Measurements from ENCODE around the gene IQSEC1.

IQSEC1 gene

DNA sequence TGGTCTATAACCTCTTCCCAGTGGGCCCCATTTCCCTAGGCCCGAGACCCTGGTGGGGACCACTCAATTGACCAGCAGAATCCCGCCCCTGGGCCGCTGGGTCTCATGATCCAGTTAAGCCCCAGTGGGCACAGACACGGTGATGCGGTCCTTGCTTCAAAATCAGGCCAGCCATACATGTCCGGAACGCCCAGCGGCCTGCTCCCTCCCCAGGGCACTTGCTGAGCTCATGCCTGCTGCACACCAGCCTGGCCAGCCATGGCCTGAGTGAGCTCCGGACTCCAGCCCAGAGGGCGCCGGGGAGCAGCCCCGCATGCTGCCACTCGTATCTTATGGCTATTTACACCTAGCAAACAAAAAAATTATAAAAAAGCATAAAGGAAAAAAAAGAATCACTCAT is 34.4 kb upstream of the IQSEC1 start:
- no peak overlapping the region for H3K9ac ChIP-seq (ENCODE audit: low read depth in 1 of 2, low read length in 2 of 2)
- no peaks in the 10 kb centered on the region for H3K9me3 ChIP-seq (ENCODE audit: control insufficient read depth in 2 of 2, low read length in 2 of 2)
- peaks cover 18 to 24% of the 10 kb centered on the region in 2 donors for H3K4me1 ChIP-seq (ENCODE audit: control insufficient read depth in 2 of 2, insufficient read depth in 2 of 2, low read length in 2 of 2)
- no peaks in the 10 kb centered on the region for H3K36me3 ChIP-seq (ENCODE audit: control insufficient read depth in 2 of 2, insufficient read depth in 2 of 2, low read length in 2 of 2)
- no peak overlapping the region for H3K4me3 ChIP-seq (ENCODE audit: low read length in 2 of 2)
- H3K27ac ChIP-seq (ENCODE audit: low read depth in 2 of 2, low read length in 2 of 2) = no peak overlapping the region
- no peaks in the 10 kb centered on the region for H3K27me3 ChIP-seq (ENCODE audit: control insufficient read depth in 2 of 2, insufficient read depth in 2 of 2, low read length in 2 of 2)

DNA sequence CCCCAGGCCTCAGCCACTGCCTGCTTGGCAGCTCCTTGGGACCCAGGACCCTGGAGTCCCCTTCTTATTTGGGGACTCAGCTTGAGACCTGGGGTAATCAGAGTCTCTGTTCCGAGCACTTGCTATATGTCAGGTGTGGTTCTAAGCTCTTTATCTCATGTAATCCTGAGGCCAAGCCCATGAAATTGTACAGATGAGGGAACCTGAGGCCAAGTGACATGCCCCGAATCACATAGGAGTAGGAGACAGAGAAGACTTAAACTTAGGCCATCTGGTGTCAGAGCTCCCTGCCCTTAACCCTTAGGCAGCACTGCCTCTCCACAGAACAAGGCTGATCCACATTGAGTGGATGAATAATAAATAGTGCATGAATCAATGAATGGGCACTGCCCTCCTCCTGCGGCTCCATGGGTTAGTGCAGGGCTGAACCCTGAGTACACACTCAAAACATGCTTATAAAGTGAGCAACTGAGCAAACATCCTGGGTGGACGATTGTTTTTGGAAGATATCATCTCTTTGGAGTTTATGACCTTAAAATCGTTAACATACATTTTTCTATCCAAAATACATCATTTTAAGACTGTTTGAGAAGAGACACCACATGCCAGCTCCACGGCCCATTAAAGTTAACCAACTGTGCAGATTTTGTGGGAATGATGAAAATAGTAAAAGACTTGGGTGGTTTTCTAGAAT is 33.2 kb upstream of the IQSEC1 start:
- Histone ChIP-seq H3K4me1 (ENCODE audit: control insufficient read depth in 2 of 2, insufficient read depth in 2 of 2, low read length in 2 of 2) (peaks cover 11 to 13% of the 10 kb centered on the region in 2 donors), H3K27ac (ENCODE audit: low read depth in 2 of 2, low read length in 2 of 2) (peak overlapping the region in 1 of 2 donors; percentile 10), H3K36me3 (ENCODE audit: control insufficient read depth in 2 of 2, insufficient read depth in 2 of 2, low read length in 2 of 2) (no peaks in the 10 kb centered on the region), H3K9me3 (ENCODE audit: control insufficient read depth in 2 of 2, low read length in 2 of 2) (no peaks in the 10 kb centered on the region), H3K4me3 (ENCODE audit: low read length in 2 of 2) (no peak overlapping the region), H3K27me3 (ENCODE audit: control insufficient read depth in 2 of 2, insufficient read depth in 2 of 2, low read length in 2 of 2) (no peaks in the 10 kb centered on the region), H3K9ac (ENCODE audit: low read depth in 1 of 2, low read length in 2 of 2) (no peak overlapping the region)

DNA sequence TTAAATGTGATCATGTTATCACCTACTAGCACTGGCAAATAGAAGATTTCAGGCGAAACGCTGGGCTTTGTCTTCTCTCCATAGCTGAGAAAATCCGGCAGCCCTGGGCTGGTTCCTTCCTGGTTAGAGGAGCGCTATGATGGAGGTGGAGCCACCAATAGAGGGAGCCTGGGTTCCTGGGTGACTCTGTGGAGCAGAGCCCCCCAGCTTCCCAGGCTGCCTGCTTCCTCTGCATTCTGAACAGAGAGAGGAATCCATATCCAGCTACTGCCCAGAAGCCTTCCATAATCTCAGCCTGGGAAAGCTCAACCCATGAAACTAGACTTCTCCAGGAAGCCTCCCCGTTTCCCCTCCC is 32.6 kb upstream of the IQSEC1 start:
- Histone ChIP-seq H3K9me3 (ENCODE audit: control insufficient read depth in 2 of 2, low read length in 2 of 2) (no peaks in the 10 kb centered on the region), H3K27me3 (ENCODE audit: control insufficient read depth in 2 of 2, insufficient read depth in 2 of 2, low read length in 2 of 2) (no peaks in the 10 kb centered on the region), H3K36me3 (ENCODE audit: control insufficient read depth in 2 of 2, insufficient read depth in 2 of 2, low read length in 2 of 2) (no peaks in the 10 kb centered on the region), H3K27ac (ENCODE audit: low read depth in 2 of 2, low read length in 2 of 2) (peak overlapping the region in 1 of 2 donors; percentile 10), H3K4me3 (ENCODE audit: low read length in 2 of 2) (no peak overlapping the region), H3K9ac (ENCODE audit: low read depth in 1 of 2, low read length in 2 of 2) (no peak overlapping the region), H3K4me1 (ENCODE audit: control insufficient read depth in 2 of 2, insufficient read depth in 2 of 2, low read length in 2 of 2) (peaks cover 5 to 7% of the 10 kb centered on the region in 2 donors)

DNA sequence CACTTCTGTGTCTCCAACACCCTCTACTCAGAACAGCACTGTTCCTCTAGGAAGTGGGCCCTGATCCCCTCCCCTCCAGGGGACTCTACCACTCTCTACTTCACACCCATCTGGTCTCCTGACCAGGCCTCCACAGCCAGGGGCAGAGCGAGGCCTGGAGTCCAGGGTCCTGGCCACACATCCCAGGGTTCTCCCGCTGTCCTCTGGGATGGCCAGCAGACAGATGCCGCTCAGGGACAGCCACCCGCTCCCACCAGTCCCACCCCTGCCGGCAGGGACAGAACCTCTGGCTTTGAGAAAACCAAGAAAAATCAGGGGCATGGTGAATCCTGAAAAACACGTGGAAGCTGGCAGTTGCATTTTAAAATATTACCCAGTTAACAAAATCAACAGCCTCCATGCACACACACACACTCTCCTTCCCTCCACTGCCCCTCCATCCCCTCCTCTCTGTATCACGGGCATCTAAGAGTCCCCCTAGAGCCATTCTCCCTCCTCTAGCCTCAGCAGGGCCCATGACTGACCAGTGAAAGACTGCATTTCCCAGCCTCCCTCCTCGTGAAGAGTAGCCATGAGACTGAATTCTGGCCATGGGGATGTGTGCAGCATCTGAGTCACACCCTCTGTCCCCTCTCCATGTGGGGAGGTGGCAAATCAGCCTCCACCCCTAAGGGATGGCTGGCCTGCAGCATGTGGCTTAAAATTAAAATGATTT is 32.1 kb upstream of the IQSEC1 start:
- Histone ChIP-seq H3K27me3 (ENCODE audit: control insufficient read depth in 2 of 2, insufficient read depth in 2 of 2, low read length in 2 of 2) (no peaks in the 10 kb centered on the region), H3K36me3 (ENCODE audit: control insufficient read depth in 2 of 2, insufficient read depth in 2 of 2, low read length in 2 of 2) (no peaks in the 10 kb centered on the region), H3K9me3 (ENCODE audit: control insufficient read depth in 2 of 2, low read length in 2 of 2) (no peaks in the 10 kb centered on the region), H3K27ac (ENCODE audit: low read depth in 2 of 2, low read length in 2 of 2) (no peak overlapping the region), H3K4me3 (ENCODE audit: low read length in 2 of 2) (no peak overlapping the region), H3K9ac (ENCODE audit: low read depth in 1 of 2, low read length in 2 of 2) (no peak overlapping the region), H3K4me1 (ENCODE audit: control insufficient read depth in 2 of 2, insufficient read depth in 2 of 2, low read length in 2 of 2) (peaks cover 0 to 1% of the 10 kb centered on the region in 2 donors)

GRCh38 chr3:13104511-13104910 is 31.3 kb upstream of the IQSEC1 start:
- H3K4me3 ChIP-seq (ENCODE audit: low read length in 2 of 2) = no peak overlapping the region
- no peaks in the 10 kb centered on the region for H3K4me1 ChIP-seq (ENCODE audit: control insufficient read depth in 2 of 2, insufficient read depth in 2 of 2, low read length in 2 of 2)
- no peak overlapping the region for H3K9ac ChIP-seq (ENCODE audit: low read depth in 1 of 2, low read length in 2 of 2)
- no peaks in the 10 kb centered on the region for H3K9me3 ChIP-seq (ENCODE audit: control insufficient read depth in 2 of 2, low read length in 2 of 2)
- no peaks in the 10 kb centered on the region for H3K36me3 ChIP-seq (ENCODE audit: control insufficient read depth in 2 of 2, insufficient read depth in 2 of 2, low read length in 2 of 2)
- H3K27ac ChIP-seq (ENCODE audit: low read depth in 2 of 2, low read length in 2 of 2) = no peak overlapping the region
- no peaks in the 10 kb centered on the region for H3K27me3 ChIP-seq (ENCODE audit: control insufficient read depth in 2 of 2, insufficient read depth in 2 of 2, low read length in 2 of 2)

DNA sequence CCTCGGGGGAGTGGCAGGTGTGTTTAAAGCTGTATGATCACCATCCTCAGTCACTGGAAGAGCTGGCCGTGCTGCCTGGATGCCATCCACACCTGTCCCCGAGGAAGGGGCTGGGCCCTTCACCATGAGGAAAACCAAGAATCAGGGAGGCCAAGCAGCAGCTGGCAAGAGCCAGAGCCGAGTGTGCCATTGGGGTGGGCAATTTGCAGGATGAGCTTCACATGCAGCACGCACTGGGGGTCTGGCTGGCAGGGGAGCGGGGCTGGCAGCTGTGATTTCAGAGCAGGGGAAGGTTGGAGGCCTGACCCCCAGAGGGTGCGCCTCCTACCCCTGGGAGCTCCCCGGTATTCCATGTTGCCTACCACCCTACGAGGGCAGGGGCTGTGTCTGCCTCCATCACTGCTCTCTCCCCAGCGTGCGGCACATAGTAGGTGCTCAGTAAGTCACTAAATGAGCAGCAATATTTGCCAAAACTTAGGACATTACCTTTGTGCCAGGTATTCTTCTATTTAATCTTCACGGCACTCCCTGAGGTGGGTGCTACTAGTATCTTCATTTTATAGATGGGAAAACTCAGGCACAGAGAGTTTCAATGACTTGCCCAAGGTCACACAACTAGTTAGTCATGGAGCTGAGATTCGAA is 30.3 kb upstream of the IQSEC1 start:
- no peaks in the 10 kb centered on the region for H3K9me3 ChIP-seq (ENCODE audit: control insufficient read depth in 2 of 2, low read length in 2 of 2)
- no peak overlapping the region for H3K4me3 ChIP-seq (ENCODE audit: low read length in 2 of 2)
- H3K36me3 ChIP-seq (ENCODE audit: control insufficient read depth in 2 of 2, insufficient read depth in 2 of 2, low read length in 2 of 2) = no peaks in the 10 kb centered on the region
- H3K4me1 ChIP-seq (ENCODE audit: control insufficient read depth in 2 of 2, insufficient read depth in 2 of 2, low read length in 2 of 2) = no peaks in the 10 kb centered on the region
- H3K9ac ChIP-seq (ENCODE audit: low read depth in 1 of 2, low read length in 2 of 2) = no peak overlapping the region
- no peak overlapping the region for H3K27ac ChIP-seq (ENCODE audit: low read depth in 2 of 2, low read length in 2 of 2)
- H3K27me3 ChIP-seq (ENCODE audit: control insufficient read depth in 2 of 2, insufficient read depth in 2 of 2, low read length in 2 of 2) = no peaks in the 10 kb centered on the region

DNA sequence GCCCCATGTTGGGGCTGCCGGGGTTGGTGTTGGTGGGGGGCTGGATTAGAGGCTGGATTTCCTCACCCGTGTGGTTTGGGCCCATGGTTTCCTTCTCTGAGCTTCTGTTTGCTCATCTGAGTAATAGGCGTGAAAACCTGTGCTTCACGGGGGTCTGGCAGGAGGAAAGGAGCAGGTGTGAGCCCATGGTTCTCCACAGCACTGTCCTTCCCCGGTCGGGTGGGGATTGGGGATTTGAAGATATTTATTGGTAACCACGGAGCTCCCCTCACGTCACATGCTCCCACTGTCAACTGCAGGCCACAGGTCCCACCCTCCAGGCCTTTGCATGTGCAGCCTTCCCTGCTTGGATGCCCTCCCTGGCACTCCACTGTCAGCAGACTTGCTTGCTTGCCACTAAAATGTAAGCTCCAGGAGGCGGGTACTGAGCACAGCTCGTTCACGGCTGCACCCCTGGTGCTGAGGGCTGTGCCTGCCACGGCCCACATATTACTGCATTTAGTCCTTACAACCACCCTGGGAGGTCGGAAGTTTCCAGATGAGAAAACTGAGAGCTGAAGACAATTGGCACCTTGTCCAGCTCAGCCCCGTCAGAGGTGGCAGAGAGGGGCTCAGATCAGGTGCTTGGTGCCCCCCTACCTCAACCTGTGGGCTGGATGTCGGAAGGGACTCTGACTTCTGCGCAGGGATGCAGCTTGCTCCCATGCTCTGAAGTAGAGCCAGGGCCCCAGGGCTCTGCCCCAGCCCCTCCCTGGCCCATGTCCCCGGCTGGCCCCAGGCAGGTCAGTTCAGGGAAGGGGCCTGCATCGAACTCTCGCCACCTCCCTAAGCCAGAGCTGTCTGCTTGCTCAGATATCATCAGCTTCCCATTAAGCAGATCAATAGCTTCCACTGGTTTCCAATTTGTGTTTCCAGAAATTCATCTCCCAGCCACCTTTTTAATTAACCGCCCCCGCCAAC is 29.4 kb upstream of the IQSEC1 start:
- no peak overlapping the region for H3K27ac ChIP-seq (ENCODE audit: low read depth in 2 of 2, low read length in 2 of 2)
- no peak overlapping the region for H3K9ac ChIP-seq (ENCODE audit: low read depth in 1 of 2, low read length in 2 of 2)
- H3K4me1 ChIP-seq (ENCODE audit: control insufficient read depth in 2 of 2, insufficient read depth in 2 of 2, low read length in 2 of 2) = no peaks in the 10 kb centered on the region
- H3K27me3 ChIP-seq (ENCODE audit: control insufficient read depth in 2 of 2, insufficient read depth in 2 of 2, low read length in 2 of 2) = no peaks in the 10 kb centered on the region
- H3K4me3 ChIP-seq (ENCODE audit: low read length in 2 of 2) = no peak overlapping the region
- no peaks in the 10 kb centered on the region for H3K36me3 ChIP-seq (ENCODE audit: control insufficient read depth in 2 of 2, insufficient read depth in 2 of 2, low read length in 2 of 2)
- H3K9me3 ChIP-seq (ENCODE audit: control insufficient read depth in 2 of 2, low read length in 2 of 2) = no peaks in the 10 kb centered on the region

GRCh38 chr3:13099707-13100106 is 26.5 kb upstream of the IQSEC1 start:
- Histone ChIP-seq H3K9me3 (ENCODE audit: control insufficient read depth in 2 of 2, low read length in 2 of 2) (no peaks in the 10 kb centered on the region), H3K27ac (ENCODE audit: low read depth in 2 of 2, low read length in 2 of 2) (no peak overlapping the region), H3K4me3 (ENCODE audit: low read length in 2 of 2) (no peak overlapping the region), H3K36me3 (ENCODE audit: control insufficient read depth in 2 of 2, insufficient read depth in 2 of 2, low read length in 2 of 2) (no peaks in the 10 kb centered on the region), H3K27me3 (ENCODE audit: control insufficient read depth in 2 of 2, insufficient read depth in 2 of 2, low read length in 2 of 2) (no peaks in the 10 kb centered on the region), H3K4me1 (ENCODE audit: control insufficient read depth in 2 of 2, insufficient read depth in 2 of 2, low read length in 2 of 2) (no peaks in the 10 kb centered on the region), H3K9ac (ENCODE audit: low read depth in 1 of 2, low read length in 2 of 2) (no peak overlapping the region)

DNA sequence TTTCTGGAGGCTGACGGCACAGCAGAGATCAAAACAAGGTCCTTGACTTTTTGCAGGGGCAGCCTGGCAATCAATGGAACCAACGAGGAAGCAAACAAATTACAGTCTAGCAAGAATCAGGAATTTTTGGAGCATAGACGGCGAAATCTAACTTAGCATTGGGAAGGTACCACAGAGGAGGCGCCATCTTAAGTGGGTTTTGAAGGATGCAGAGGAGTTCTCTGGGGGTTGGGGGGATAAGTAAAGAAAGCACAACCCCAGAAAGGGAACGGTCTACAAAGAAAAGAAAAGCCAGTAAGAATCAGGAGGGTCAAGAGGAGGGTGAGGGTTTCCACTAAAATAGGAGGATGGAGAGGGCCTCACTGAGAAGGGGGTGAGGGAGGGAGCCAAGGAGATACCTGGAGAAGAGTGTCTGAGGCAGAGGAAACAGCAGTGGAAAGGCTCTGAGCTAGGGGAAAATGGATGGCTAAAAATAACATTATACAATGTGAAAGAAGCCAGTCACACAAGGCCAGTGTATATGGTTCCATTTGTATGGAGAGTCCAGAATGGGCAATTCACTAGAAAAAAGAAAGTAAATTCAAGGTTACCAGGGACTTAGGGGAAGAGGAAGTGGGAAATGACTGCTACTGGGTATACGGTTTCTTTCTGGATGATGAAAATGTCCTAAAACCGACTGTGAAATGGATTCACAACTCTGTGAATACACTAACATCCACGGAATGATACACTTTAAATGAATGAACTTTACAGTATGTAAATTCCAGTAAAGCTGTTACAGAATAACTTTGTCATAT is 25.2 kb upstream of the IQSEC1 start:
- Histone ChIP-seq H3K27me3 (ENCODE audit: control insufficient read depth in 2 of 2, insufficient read depth in 2 of 2, low read length in 2 of 2) (no peaks in the 10 kb centered on the region), H3K36me3 (ENCODE audit: control insufficient read depth in 2 of 2, insufficient read depth in 2 of 2, low read length in 2 of 2) (no peaks in the 10 kb centered on the region), H3K4me1 (ENCODE audit: control insufficient read depth in 2 of 2, insufficient read depth in 2 of 2, low read length in 2 of 2) (no peaks in the 10 kb centered on the region), H3K9ac (ENCODE audit: low read depth in 1 of 2, low read length in 2 of 2) (no peak overlapping the region), H3K4me3 (ENCODE audit: low read length in 2 of 2) (no peak overlapping the region), H3K27ac (ENCODE audit: low read depth in 2 of 2, low read length in 2 of 2) (no peak overlapping the region), H3K9me3 (ENCODE audit: control insufficient read depth in 2 of 2, low read length in 2 of 2) (no peaks in the 10 kb centered on the region)
